Stomach (tissue), 4 donors: ENCODE results near the gene FAR1.

ENCODE experiments used
- CTCF ChIP-seq, 7 experiments: fragments of 450-650 bp in 4 of 7; fragments of 200-600 bp in 3 of 7; sonication (generic) in 3 of 7; IDR thresholded peaks; one replicate each; pipeline ENCODE4 v1.5.1; 2016 to 2019; ENCODE audit warnings: antibody characterized with exemption in 7 of 7, control low read depth in 2 of 7, mild to moderate bottlenecking in 1 of 7
- EP300 ChIP-seq: sonication (generic); formaldehyde crosslinking; IDR thresholded peaks from one replicate; pipeline ENCODE4 v1.6.1; 2017; ENCODE audit warnings: antibody characterized with exemption
- POLR2A ChIP-seq, 4 donors: fragments of 450-650 bp; IDR thresholded peaks; one replicate each; pipeline ENCODE4 v1.6.1; 2016; ENCODE audit warnings: antibody characterized with exemption in 4 of 4, control low read depth in 2 of 4, mild to moderate bottlenecking in 1 of 4, moderate library complexity in 1 of 4
- POLR2AphosphoS5 ChIP-seq, 3 donors: sonication (generic); formaldehyde crosslinking; IDR thresholded peaks; one replicate each; pipeline ENCODE4 v1.6.1; 2016; ENCODE audit warnings: antibody characterized with exemption in 3 of 3

DNA sequence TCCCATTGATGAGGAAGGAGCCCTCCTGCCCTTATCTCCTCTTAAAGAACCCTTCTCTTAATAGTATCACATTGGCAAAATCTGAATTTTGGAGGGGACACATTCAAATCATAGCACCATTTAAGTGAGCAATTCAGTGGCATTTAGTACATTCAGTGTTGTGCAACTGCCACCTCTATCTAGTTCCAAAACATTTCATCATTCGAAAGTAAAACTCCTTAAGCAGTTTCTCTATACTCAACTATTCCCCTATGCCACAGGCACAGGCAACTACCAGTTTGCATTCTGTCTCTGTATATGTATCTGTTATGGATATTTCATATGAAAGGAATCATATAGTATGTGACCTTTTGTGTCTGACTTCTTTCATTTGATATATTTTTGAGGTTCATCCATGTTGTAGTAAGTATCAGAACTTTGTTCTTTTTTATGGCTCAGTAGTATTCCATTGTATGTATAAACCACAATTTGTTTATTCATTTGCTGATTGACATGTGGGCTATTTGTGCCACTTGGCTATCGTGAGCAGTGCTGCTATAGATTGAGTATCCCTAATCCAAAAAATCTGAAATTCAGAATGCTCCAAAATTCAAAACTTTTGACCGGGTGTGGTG lies 22.9 kb downstream of the FAR1 start:
- no peak for TF ChIP-seq POLR2AphosphoS5 (IDR thresholded peaks at IDR 0.05)
- no peak for TF ChIP-seq CTCF (IDR thresholded peaks at IDR 0.05)
- no peak for TF ChIP-seq POLR2A (IDR thresholded peaks at IDR 0.05)
- no peak for TF ChIP-seq EP300
